H1 (cell line): Measurements from ENCODE around the gene CHRNG. TPM values are rescaled to one million over a fixed set of nuclear protein-coding genes. Genes with fewer than 3 reads are reported as not detected.

ENCODE experiments used
- CTCF ChIA-PET: fragments of 300-600 bp; sonication (Branson Sonifier 250); formaldehyde crosslinking; loops from one replicate; lab custom pipeline; 2021; ENCODE audit not compliant: partially characterized antibody; lab: Charles Lee
- POLR2A ChIA-PET: fragments of 300-600 bp; sonication (Branson Sonifier 250); formaldehyde crosslinking; loops from one replicate; lab custom pipeline; 2021; ENCODE audit warnings: inconsistent platforms; ENCODE audit not compliant: partially characterized antibody; lab: Charles Lee
- DNase-seq, 2 experiments: peaks; one replicate each; pipeline versions ENCODE4 v3.0.0 to v3.0.0-alpha.2; 2010 to 2022; ENCODE audit warnings: low spot score in 2 of 2, low read depth in 1 of 2, mixed read lengths in 1 of 2
- FAIRE-seq: peaks from 2 replicates; lab custom pipeline; 2011; peaks lifted over from hg19 to GRCh38; lab: Jason Lieb, UNC
- H2AFZ ChIP-seq: 2 replicates; pipeline ENCODE4 v1.8.1; 2012; ENCODE audit warnings: low read length, inconsistent platforms
- H2AK5ac ChIP-seq: 2 replicates; pipeline ENCODE4 v1.6.1; 2013; ENCODE audit warnings: low read depth, low read length
- H2BK120ac ChIP-seq: replicated peaks from 2 replicates; pipeline ENCODE3; 2013; ENCODE audit warnings: low read depth, low read length, inconsistent platforms
- H2BK12ac ChIP-seq: 2 replicates; pipeline ENCODE4 v1.6.1; 2013; ENCODE audit warnings: low read depth, low read length
- H2BK15ac ChIP-seq: 2 replicates; pipeline ENCODE4 v1.6.1; 2013; ENCODE audit warnings: low read length
- H2BK20ac ChIP-seq: 2 replicates; pipeline ENCODE4 v1.6.1; 2013; ENCODE audit warnings: low read length
- H2BK5ac ChIP-seq: 2 replicates; pipeline ENCODE4 v1.6.1; 2013; ENCODE audit warnings: low read depth, low read length
- H3K14ac ChIP-seq: 2 replicates; pipeline ENCODE4 v1.6.1; 2013; ENCODE audit warnings: inconsistent platforms; ENCODE audit not compliant: insufficient read length
- H3K18ac ChIP-seq: 2 replicates; pipeline ENCODE4 v1.6.1; 2013; ENCODE audit warnings: low read length; ENCODE audit errors: extremely low read depth
- H3K23ac ChIP-seq: 2 replicates; pipeline ENCODE4 v1.6.1; 2013; ENCODE audit warnings: inconsistent platforms; ENCODE audit not compliant: insufficient read length
- H3K23me2 ChIP-seq: 2 replicates; pipeline ENCODE4 v1.6.1; 2013; ENCODE audit warnings: low read depth, low read length
- H3K27ac ChIP-seq: 2 replicates; pipeline ENCODE4 v1.6.1; 2011; ENCODE audit warnings: low read depth, low read length, inconsistent platforms
- H3K27me3 ChIP-seq, 4 experiments: replicated peaks in 1 of 4; 1 replicate in 1 of 4; 2 replicates in 3 of 4; pipeline versions ENCODE4 v1.6.1 to v1.8.1; 2011 to 2013; ENCODE audit warnings: low read length in 3 of 4, mild to moderate bottlenecking in 3 of 4, inconsistent platforms in 2 of 4, mixed read lengths in 2 of 4, moderate library complexity in 1 of 4; ENCODE audit not compliant: control insufficient read depth in 3 of 4, insufficient read depth in 3 of 4; ENCODE audit errors: extremely low read depth in 1 of 4
- H3K36me3 ChIP-seq, 4 experiments: 2 replicates each; pipeline versions ENCODE4 v1.6.1 to v1.8.1; 2011 to 2013; ENCODE audit warnings: mild to moderate bottlenecking in 4 of 4, low read length in 3 of 4, moderate library complexity in 2 of 4, control low read depth in 1 of 4, inconsistent platforms in 1 of 4; ENCODE audit not compliant: insufficient read depth in 4 of 4, control insufficient read depth in 2 of 4
- H3K4ac ChIP-seq: replicated peaks from 2 replicates; pipeline ENCODE3; 2013; ENCODE audit warnings: low read length, low read depth, mixed read lengths, inconsistent platforms; ENCODE audit not compliant: insufficient read length
- H3K4me1 ChIP-seq, 4 experiments: replicated peaks in 1 of 4; 1 replicate in 1 of 4; 2 replicates in 3 of 4; pipeline versions ENCODE4 v1.6.1 to v1.8.1; 2011 to 2013; ENCODE audit warnings: low read length in 3 of 4, inconsistent platforms in 2 of 4, mixed read lengths in 1 of 4; ENCODE audit not compliant: insufficient read depth in 4 of 4, control insufficient read depth in 3 of 4
- H3K4me2 ChIP-seq, 2 experiments: 2 replicates each; pipeline versions ENCODE4 v1.6.1 to v1.8.1; 2011 to 2013; ENCODE audit warnings: low read depth in 2 of 2, low read length in 2 of 2, control low read depth in 1 of 2, inconsistent platforms in 1 of 2, mild to moderate bottlenecking in 1 of 2; ENCODE audit not compliant: insufficient read depth in 1 of 2
- H3K4me3 ChIP-seq, 4 experiments: fragments of 200-600, 300-600 bp in 1 of 4; sonication (generic), shearing (Covaris generic), sonication (Bioruptor Twin) in 1 of 4; 2 replicates each; pipeline versions ENCODE4 v1.5.1 to v1.8.1; 2011 to 2016; ENCODE audit warnings: low read length in 4 of 4, low read depth in 3 of 4, control low read depth in 2 of 4, inconsistent platforms in 2 of 4, mild to moderate bottlenecking in 2 of 4, mixed read lengths in 1 of 4, moderate library complexity in 1 of 4; ENCODE audit not compliant: insufficient read depth in 2 of 4; ENCODE audit errors: extremely low read depth in 1 of 4
- H3K56ac ChIP-seq: replicated peaks from 2 replicates; pipeline ENCODE3; 2013; ENCODE audit warnings: low read depth, mild to moderate bottlenecking, mixed read lengths, low read length, inconsistent platforms; ENCODE audit not compliant: insufficient read length
- H3K79me1 ChIP-seq: 2 replicates; pipeline ENCODE4 v1.6.1; 2013; ENCODE audit warnings: low read depth, low read length, control low read depth
- H3K79me2 ChIP-seq, 2 experiments: 2 replicates each; pipeline versions ENCODE4 v1.6.1 to v1.8.1; 2012 to 2013; ENCODE audit warnings: low read length in 2 of 2, mild to moderate bottlenecking in 2 of 2, inconsistent platforms in 1 of 2; ENCODE audit not compliant: insufficient read depth in 2 of 2, control insufficient read depth in 1 of 2
- H3K9ac ChIP-seq, 4 experiments: replicated peaks in 1 of 4; 1 replicate in 1 of 4; 2 replicates in 3 of 4; pipeline versions ENCODE4 v1.6.1 to v1.8.1; 2011 to 2013; ENCODE audit warnings: low read depth in 3 of 4, low read length in 3 of 4, control low read depth in 2 of 4, mild to moderate bottlenecking in 2 of 4, moderate library complexity in 2 of 4, inconsistent platforms in 1 of 4; ENCODE audit errors: extremely low read depth in 1 of 4
- H3K9me3 ChIP-seq, 2 experiments: 2 replicates each; pipeline versions ENCODE4 v1.6.1 to v1.8.1; 2012 to 2013; ENCODE audit warnings: mild to moderate bottlenecking in 2 of 2, moderate library complexity in 2 of 2, control low read depth in 1 of 2, inconsistent platforms in 1 of 2, low read depth in 1 of 2, low read length in 1 of 2, mixed read lengths in 1 of 2; ENCODE audit not compliant: insufficient read depth in 2 of 2
- H4K20me1 ChIP-seq, 2 experiments: replicated peaks in 1 of 2; 2 replicates each; pipeline versions ENCODE3 to v1.8.1; 2011 to 2013; ENCODE audit warnings: inconsistent platforms in 2 of 2, low read length in 2 of 2, mild to moderate bottlenecking in 1 of 2; ENCODE audit not compliant: insufficient read depth in 2 of 2, control insufficient read depth in 1 of 2
- H4K5ac ChIP-seq: 2 replicates; pipeline ENCODE4 v1.6.1; 2013; ENCODE audit warnings: low read length, low read depth, mixed read lengths, inconsistent platforms; ENCODE audit not compliant: insufficient read length
- H4K8ac ChIP-seq: 2 replicates; pipeline ENCODE4 v1.8.0; 2013; ENCODE audit warnings: mild to moderate bottlenecking, moderate library complexity, low read length, inconsistent platforms; ENCODE audit not compliant: insufficient read depth; ENCODE audit errors: extremely low read depth
- H4K91ac ChIP-seq: replicated peaks from 2 replicates; pipeline ENCODE3; 2013; ENCODE audit warnings: low read length, mixed read lengths, inconsistent platforms; ENCODE audit not compliant: insufficient read length
- BRCA1 ChIP-seq: IDR thresholded peaks from 2 replicates; pipeline ENCODE4 v1.6.1; 2012; ENCODE audit warnings: low read depth, low read length, improper control_type of control experiment
- EGR1 ChIP-seq: IDR thresholded peaks from 2 replicates; pipeline ENCODE4 v1.6.1; 2011; ENCODE audit warnings: low read depth, low read length, borderline replicate concordance
- FOSL1 ChIP-seq: IDR thresholded peaks from 2 replicates; pipeline ENCODE4 v1.6.1; 2011; ENCODE audit warnings: mild to moderate bottlenecking, low read depth, low read length, moderate library complexity; ENCODE audit not compliant: insufficient read depth
- HDAC2 ChIP-seq, 2 experiments: fragments of 300-600 bp in 1 of 2; sonication (generic) in 1 of 2; IDR thresholded peaks; 2 replicates each; pipeline ENCODE4 v1.6.1; 2011 to 2012; ENCODE audit warnings: low read depth in 2 of 2, low read length in 2 of 2, mild to moderate bottlenecking in 2 of 2, moderate library complexity in 2 of 2, borderline replicate concordance in 1 of 2, inconsistent platforms in 1 of 2
- JUN ChIP-seq: IDR thresholded peaks from 2 replicates; pipeline ENCODE4 v1.6.1; 2011; ENCODE audit warnings: low read depth, mild to moderate bottlenecking, improper control_type of control experiment, low read length
- KDM1A ChIP-seq: fragments of 200-600, 300-600 bp; sonication (generic); IDR thresholded peaks from 2 replicates; pipeline ENCODE4 v1.7.1; 2016; ENCODE audit warnings: mild to moderate bottlenecking, low read length, borderline replicate concordance
- PHF8 ChIP-seq: fragments of 200-600 bp; sonication (generic); conservative IDR thresholded peaks from 2 replicates; pipeline ENCODE4 v1.7.1; 2012; ENCODE audit warnings: low read depth, mild to moderate bottlenecking, inconsistent platforms, low read length, moderate library complexity
- SP2 ChIP-seq: IDR thresholded peaks from 2 replicates; pipeline ENCODE4 v1.6.1; 2012; ENCODE audit warnings: mild to moderate bottlenecking, low read length, inconsistent platforms
- SUZ12 ChIP-seq: fragments of 200-600 bp; sonication (generic); IDR thresholded peaks from 2 replicates; pipeline ENCODE4 v1.6.1; 2012; ENCODE audit warnings: mild to moderate bottlenecking, inconsistent platforms, low read length, moderate library complexity, mixed read lengths
- TAF1 ChIP-seq: IDR thresholded peaks from 2 replicates; pipeline ENCODE4 v1.6.1; 2011; ENCODE audit warnings: mild to moderate bottlenecking, low read depth, low read length
- TCF12 ChIP-seq: IDR thresholded peaks from 2 replicates; pipeline ENCODE4 v1.6.1; 2011; ENCODE audit warnings: low read depth, mild to moderate bottlenecking, low read length
- WGBS, 2 experiments: shearing (Covaris generic) in 1 of 2; methylation state at CpG; one replicate each; pipeline versions ENCODE4 v1.1.6 to v1.1.7; 2013 to 2015; ENCODE audit warnings: low lambda C conversion rate in 2 of 2, mixed read lengths in 2 of 2, inconsistent platforms in 1 of 2, low coverage in 1 of 2, missing lambda C conversion rate in 1 of 2; ENCODE audit not compliant: insufficient replicate concordance in 2 of 2, insufficient coverage in 1 of 2, insufficient read length in 1 of 2; ENCODE audit errors: extremely low coverage in 1 of 2, missing lambda C conversion rate in 1 of 2; 5-methylcytosine and 5-hydroxymethylcytosine counted together
- polyA plus RNA-seq, 7 experiments: library from polyadenylated mRNA; depleted of rRNA in 3 of 7; stranded (reverse) in 5 of 7; unstranded in 2 of 7; fragments of >200 nt in 5 of 7; fragments of 200-250 nt in 2 of 7; gene quantifications; 1 replicate in 5 of 7; 2 replicates in 1 of 7; 4 replicates in 1 of 7; pipeline versions ENCODE4 v1.2.1 to v1.2.3, GENCODE V29; 2011 to 2013; ENCODE audit warnings: missing spikeins in 2 of 7, mixed read lengths in 2 of 7
- total RNA-seq: library from RNA; stranded (reverse); fragmentation: NEBNext Ultra II Directional; extraction: Animal tissue kit (Norgen Biotek cat#: 25700); gene quantifications from 2 replicates; pipeline ENCODE4 v1.2.1, GENCODE V29; 2021

Gene CHRNG
- total and polyA plus RNA-seq, 2 of the 8 experiments (the other 6 are each of a cell fraction or from before 2014, with no cell fraction given): 0.05 TPM; not detected in 1

DNA sequence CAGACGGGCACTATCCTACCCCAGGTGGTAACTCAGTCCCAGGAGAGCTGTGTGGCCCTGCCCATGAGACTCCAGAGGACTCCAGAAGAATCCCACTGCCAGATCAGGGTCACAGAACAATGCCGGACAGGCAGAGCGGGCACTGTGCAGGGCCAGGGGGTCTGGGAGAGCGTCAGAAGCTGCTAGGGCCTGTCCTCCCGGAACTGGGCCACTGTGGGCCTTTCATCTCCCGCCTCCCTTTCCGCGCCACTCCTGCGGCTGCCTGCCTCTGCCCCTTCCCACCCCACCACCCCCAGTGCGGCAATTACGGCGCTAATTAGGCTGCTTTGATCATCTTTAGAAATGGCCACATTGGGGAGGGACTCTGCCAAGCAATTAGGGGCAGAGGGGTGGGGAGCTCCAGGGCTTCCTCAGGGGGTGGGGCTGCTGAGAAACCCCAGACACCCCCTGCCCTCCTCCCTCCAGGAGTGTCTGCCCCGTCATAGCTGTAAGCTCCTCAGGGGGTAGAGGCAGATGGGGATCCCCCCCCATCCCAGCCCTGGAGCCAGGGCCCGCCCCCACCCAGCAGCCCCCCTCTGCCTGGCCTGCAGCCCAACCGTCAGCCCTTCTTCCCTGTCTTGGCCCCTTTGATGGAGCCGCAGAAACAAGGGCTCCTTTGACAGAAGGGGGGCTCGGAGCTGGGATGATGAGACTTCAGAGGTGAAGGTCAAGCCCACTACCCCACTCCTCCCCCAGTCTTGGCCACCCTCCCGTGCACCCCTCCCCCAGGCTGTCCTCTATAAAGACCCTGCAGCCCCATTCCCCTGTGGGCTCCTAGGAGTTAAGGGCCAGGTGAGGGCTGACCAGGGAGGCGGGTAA, 19.7 kb upstream of the CHRNG start, which contains the start of gene PRSS56:
Gene PRSS56, plus strand, starts transcription at position 808 of the 858 bp plus-strand sequence. CDS start 211 bp downstream, outside the sequence.
- Histone ChIP-seq H2AFZ (no peak within 1 kb of the TSS), H3K36me3 (no peaks in the 10 kb centered on the region), H2BK120ac (no peak within 1 kb of the TSS), H3K18ac (no peak within 1 kb of the TSS), H3K79me2 (no peaks in the 10 kb centered on the region), H3K27me3 (peaks cover 19 to 40% (median 37%) of the 10 kb centered on the region in 4 experiments), H3K56ac (no peak within 1 kb of the TSS), H4K8ac (peak within 1 kb of the TSS; percentile 69; the same call in 1 of the 2 replicates), H3K9ac (no peak within 1 kb of the TSS), H3K4me2 (no peak within 1 kb of the TSS), H2BK15ac (0 out of 2 replicates have a peak within 1 kb of the TSS, but pooled peaks have one; percentile 31), H3K27ac (no peak within 1 kb of the TSS), H4K91ac (no peak within 1 kb of the TSS), H3K79me1 (no peaks in the 10 kb centered on the region), H3K4me3 (no peak within 1 kb of the TSS), H2BK12ac (peak within 1 kb of the TSS; percentile 87; the same call in 1 of the 2 replicates), H3K23me2 (peaks cover 10% of the 10 kb centered on the region; the same call in 1 of the 2 replicates), H3K4ac (no peak within 1 kb of the TSS), H3K23ac (no peak within 1 kb of the TSS), H4K5ac (no peak within 1 kb of the TSS), H3K14ac (no peak within 1 kb of the TSS), H2AK5ac (no peak within 1 kb of the TSS), H4K20me1 (peaks cover 3 to 4% of the 10 kb centered on the region in 2 experiments), H3K9me3 (no peaks in the 10 kb centered on the region), H3K4me1 (peaks cover 0 to 22% (median 7%) of the 10 kb centered on the region in 4 experiments; a peak in 5 of 7 replicates), H2BK20ac (no peak within 1 kb of the TSS), H2BK5ac (no peak within 1 kb of the TSS)
- DNase-seq (no peak), FAIRE-seq (no peak)
- ChIA-PET CTCF (interaction anchor here (0.7 to 10.6 kb wide), 24 partner anchors 11 to 227 kb away, joined by 3 to 176 read pairs (median 8); partner anchors contain the start of gene CHRNG), POLR2A (interaction anchor here (0.7 to 1.7 kb wide), 4 partner anchors 9 to 31 kb away, joined by 3 to 5 read pairs (median 4); partner anchors contain the start of genes EIF4E2 and TIGD1)
- 84% methylated on average over 17 of the region's 19 CpGs; no CpG with 5 or more reads in 1 of the 2 experiments for WGBS, 2 experiments
- TF ChIP-seq TAF1 (no peak), TCF12 (no peak), EGR1 (no peak), FOSL1 (no peak), HDAC2 (IDR thresholded peaks at IDR 0.05; ENCODE audit: borderline replicate concordance in 1 of 2, low read depth in 2 of 2, low read length in 2 of 2) (no peak), BRCA1 (no peak), PHF8 (no peak), SUZ12 (no peak), SP2 (no peak), JUN (no peak), KDM1A (no peak)
